ENCODE data around the gene KCNF1.

KCNF1 gene

DNA sequence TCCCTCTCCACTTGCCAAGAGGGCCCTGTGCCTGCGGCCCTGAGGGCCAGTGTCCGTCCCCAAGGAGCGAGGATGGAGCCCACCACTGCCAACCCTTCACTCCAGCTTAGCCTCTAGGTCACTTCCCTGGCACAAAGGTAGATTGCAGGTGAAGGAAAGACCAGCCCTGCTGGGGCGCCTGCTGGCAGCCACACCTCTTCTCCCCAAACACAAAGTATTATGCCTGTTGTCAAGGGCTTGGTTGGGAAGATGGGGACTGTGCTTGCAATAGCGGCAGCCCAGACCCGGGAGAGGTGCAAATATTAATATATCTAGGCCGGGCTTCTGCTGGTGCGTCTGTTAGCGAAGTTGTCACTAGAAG, 7.7 kb downstream of the KCNF1 start:
- no peaks in the 10 kb centered on the region for H3K36me3 ChIP-seq (ENCODE audit: control insufficient read depth, low read length)
- no peak for TF ChIP-seq EZH2phosphoT487 (IDR thresholded peaks at IDR 0.05; ENCODE audit: borderline replicate concordance, low read length)
- TF ChIP-seq, protein P1, sequence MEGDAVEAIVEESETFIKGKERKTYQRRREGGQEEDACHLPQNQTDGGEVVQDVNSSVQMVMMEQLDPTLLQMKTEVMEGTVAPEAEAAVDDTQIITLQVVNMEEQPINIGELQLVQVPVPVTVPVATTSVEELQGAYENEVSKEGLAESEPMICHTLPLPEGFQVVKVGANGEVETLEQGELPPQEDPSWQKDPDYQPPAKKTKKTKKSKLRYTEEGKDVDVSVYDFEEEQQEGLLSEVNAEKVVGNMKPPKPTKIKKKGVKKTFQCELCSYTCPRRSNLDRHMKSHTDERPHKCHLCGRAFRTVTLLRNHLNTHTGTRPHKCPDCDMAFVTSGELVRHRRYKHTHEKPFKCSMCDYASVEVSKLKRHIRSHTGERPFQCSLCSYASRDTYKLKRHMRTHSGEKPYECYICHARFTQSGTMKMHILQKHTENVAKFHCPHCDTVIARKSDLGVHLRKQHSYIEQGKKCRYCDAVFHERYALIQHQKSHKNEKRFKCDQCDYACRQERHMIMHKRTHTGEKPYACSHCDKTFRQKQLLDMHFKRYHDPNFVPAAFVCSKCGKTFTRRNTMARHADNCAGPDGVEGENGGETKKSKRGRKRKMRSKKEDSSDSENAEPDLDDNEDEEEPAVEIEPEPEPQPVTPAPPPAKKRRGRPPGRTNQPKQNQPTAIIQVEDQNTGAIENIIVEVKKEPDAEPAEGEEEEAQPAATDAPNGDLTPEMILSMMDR (IDR thresholded peaks at IDR 0.05; ENCODE audit: low read depth, low read length, poor library complexity, severe bottlenecking): no peak
- H3K4me1 ChIP-seq (ENCODE audit: control insufficient read depth, low read length): no peaks in the 10 kb centered on the region
- no peak overlapping the region for H3K4me2 ChIP-seq (ENCODE audit: low read length)
- no peaks in the 10 kb centered on the region for H3K27me3 ChIP-seq (ENCODE audit: control insufficient read depth, low read length)
- no peak overlapping the region for H3K4me3 ChIP-seq (ENCODE audit: low read length)
- H3K27ac ChIP-seq (ENCODE audit: low read depth, low read length): no peak overlapping the region
- no peaks in the 10 kb centered on the region for H3F3A ChIP-seq (ENCODE audit: control insufficient read depth, insufficient read depth)
- no peaks in the 10 kb centered on the region for H3K9me2 ChIP-seq (replicated peaks; ENCODE audit: control insufficient read depth, low read length)
- H3K79me2 ChIP-seq (ENCODE audit: control insufficient read depth, low read length): no peaks in the 10 kb centered on the region
- no peaks in the 10 kb centered on the region for H4K20me1 ChIP-seq (ENCODE audit: control insufficient read depth, insufficient read depth, low read depth, low read length)
- H3K9me3 ChIP-seq (ENCODE audit: control insufficient read depth, insufficient read depth, low read length): no peaks in the 10 kb centered on the region

- no peak for TF ChIP-seq EZH2phosphoT487 (IDR thresholded peaks at IDR 0.05; ENCODE audit: borderline replicate concordance, low read length)
- TF ChIP-seq, protein P1 (IDR thresholded peaks at IDR 0.05; ENCODE audit: low read depth, low read length, poor library complexity, severe bottlenecking): no peak
- H3K27ac ChIP-seq (ENCODE audit: low read depth, low read length): no peak overlapping the region
- H3K9me3 ChIP-seq (ENCODE audit: control insufficient read depth, insufficient read depth, low read length): no peaks in the 10 kb centered on the region
- H3K27me3 ChIP-seq (ENCODE audit: control insufficient read depth, low read length): no peaks in the 10 kb centered on the region
- H4K20me1 ChIP-seq (ENCODE audit: control insufficient read depth, insufficient read depth, low read depth, low read length): no peaks in the 10 kb centered on the region
- no peaks in the 10 kb centered on the region for H3K9me2 ChIP-seq (replicated peaks; ENCODE audit: control insufficient read depth, low read length)
- H3K4me3 ChIP-seq (ENCODE audit: low read length): no peak overlapping the region
- no peaks in the 10 kb centered on the region for H3K36me3 ChIP-seq (ENCODE audit: control insufficient read depth, low read length)
- H3F3A ChIP-seq (ENCODE audit: control insufficient read depth, insufficient read depth): no peaks in the 10 kb centered on the region
- no peak overlapping the region for H3K4me2 ChIP-seq (ENCODE audit: low read length)
- no peaks in the 10 kb centered on the region for H3K79me2 ChIP-seq (ENCODE audit: control insufficient read depth, low read length)
- no peaks in the 10 kb centered on the region for H3K4me1 ChIP-seq (ENCODE audit: control insufficient read depth, low read length)
Observed at GRCh38 chr2:10919771-10920621, 8.3 kb downstream of the KCNF1 start.

DNA sequence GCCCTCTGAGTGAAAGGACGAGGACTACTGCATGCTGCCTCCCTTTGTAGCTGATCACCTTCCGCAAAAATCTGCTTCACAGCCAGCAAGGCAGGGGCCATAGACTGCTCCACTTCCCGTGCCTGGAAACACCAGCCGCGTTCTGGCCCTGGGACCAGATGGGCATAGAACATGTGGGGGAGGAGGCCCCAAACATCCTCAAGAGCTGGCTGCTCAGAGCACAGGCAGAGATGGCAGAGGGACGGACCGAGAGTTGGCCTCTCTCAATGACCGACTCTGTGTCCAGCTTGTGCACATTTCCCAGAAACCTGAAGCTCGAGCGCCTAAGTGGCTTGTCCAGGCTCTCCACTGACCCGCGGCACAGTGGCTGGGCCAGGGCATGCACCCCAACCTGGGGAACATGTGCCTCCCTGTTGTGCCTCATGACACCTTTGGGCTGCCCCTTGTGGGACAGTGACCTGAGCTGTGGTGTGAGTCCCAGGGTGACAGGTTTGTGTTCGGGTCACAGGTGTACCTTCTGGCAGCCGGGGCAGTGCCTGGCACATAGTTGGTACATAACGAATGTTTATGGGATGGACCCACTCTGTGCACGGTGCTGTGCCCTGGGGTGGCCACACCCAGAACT, 9.1 kb downstream of the KCNF1 start:
- Histone ChIP-seq H3K9me2 (replicated peaks; ENCODE audit: control insufficient read depth, low read length) (no peaks in the 10 kb centered on the region), H3K79me2 (ENCODE audit: control insufficient read depth, low read length) (no peaks in the 10 kb centered on the region), H3F3A (ENCODE audit: control insufficient read depth, insufficient read depth) (no peaks in the 10 kb centered on the region), H3K4me1 (ENCODE audit: control insufficient read depth, low read length) (no peaks in the 10 kb centered on the region), H3K4me2 (ENCODE audit: low read length) (no peak overlapping the region), H3K27me3 (ENCODE audit: control insufficient read depth, low read length) (0 out of 2 replicates have a peak, but pooled peaks cover 3% of the 10 kb centered on the region), H3K27ac (ENCODE audit: low read depth, low read length) (no peak overlapping the region), H3K9me3 (ENCODE audit: control insufficient read depth, insufficient read depth, low read length) (no peaks in the 10 kb centered on the region), H3K4me3 (ENCODE audit: low read length) (no peak overlapping the region), H4K20me1 (ENCODE audit: control insufficient read depth, insufficient read depth, low read depth, low read length) (no peaks in the 10 kb centered on the region), H3K36me3 (ENCODE audit: control insufficient read depth, low read length) (no peaks in the 10 kb centered on the region)
- TF ChIP-seq, protein P1 (IDR thresholded peaks at IDR 0.05; ENCODE audit: low read depth, low read length, poor library complexity, severe bottlenecking): no peak
- TF ChIP-seq EZH2phosphoT487 (IDR thresholded peaks at IDR 0.05; ENCODE audit: borderline replicate concordance, low read length): no peak
